HG03442 (cell line): Measurements from ENCODE around the gene NEGR1.

Experiments
- ATAC-seq: cut with Tn5 transposase; IDR thresholded peaks from one replicate; pipeline ENCODE4 v1.9.1; 2021; ENCODE audit warnings: mild to moderate bottlenecking, moderate library complexity; ENCODE audit not compliant: unreplicated experiment

The NEGR1 gene

DNA sequence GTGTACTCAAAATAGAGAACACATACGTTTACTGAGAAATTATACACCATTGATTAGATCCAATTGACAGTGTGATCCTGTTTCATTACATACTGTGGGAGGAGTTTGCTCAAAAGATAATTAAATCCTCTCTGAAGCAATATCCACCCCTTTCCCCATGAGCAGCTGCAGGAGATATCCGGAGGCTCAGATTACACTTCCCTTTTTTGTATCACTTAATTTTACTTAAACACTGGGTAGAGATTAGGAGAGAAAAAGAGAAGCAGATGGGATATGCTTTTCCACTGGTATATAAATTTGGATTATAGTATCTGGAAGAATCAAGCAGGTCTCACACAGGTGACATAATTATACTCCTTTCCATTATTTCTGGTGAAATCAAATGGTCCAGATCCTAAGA, 868.2 kb downstream of the NEGR1 start:
- no peak for ATAC-seq

GRCh38 chr1:71413441-71414175, 868.7 kb downstream of the NEGR1 start:
- ATAC-seq, result no peak

- no peak for ATAC-seq
These were observed 882.3 kb downstream of the NEGR1 start for GRCh38 chr1:71400050-71400449.

GRCh38 chr1:71399594-71399993, 882.7 kb downstream of the NEGR1 start:
- ATAC-seq, result no peak

DNA sequence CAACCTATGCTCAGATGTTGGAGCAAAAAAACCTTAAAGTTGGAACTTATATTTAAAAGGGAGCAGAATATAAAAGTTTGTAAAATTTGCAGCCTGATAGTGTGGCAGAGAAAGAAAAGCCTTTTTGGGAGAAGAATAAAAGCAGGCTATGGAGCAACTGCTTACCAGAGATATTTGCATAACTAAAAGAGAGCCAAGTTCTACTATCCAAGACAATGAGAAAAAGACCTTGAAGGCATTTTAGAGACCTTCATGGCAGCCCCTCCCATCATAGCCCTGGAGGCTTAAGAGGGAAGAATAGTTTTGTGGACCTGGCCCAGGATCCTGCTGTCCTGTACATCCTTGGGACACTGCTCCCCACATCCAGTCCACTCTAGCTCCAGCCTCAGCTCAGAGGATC, 889.0 kb downstream of the NEGR1 start:
- ATAC-seq, result no peak

DNA sequence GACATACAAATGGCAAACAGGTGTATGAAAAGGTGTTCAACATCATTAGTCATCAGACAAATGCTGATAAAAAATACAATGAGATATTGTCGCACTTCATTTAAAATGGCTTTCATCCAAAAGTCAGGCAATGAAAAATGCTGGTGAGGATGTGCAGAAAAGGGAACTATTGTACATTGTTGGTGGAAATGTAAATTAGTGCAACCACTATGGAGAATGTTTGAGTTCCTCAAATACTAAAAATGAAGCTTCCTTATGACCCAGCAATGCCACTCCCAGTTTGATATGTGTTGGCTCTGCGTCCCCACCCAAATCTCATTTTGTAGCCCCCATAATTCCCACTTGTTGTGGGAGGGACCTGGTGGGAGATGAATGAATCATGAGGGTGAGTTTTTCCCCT, 891.8 kb downstream of the NEGR1 start:
- no peak for ATAC-seq

DNA sequence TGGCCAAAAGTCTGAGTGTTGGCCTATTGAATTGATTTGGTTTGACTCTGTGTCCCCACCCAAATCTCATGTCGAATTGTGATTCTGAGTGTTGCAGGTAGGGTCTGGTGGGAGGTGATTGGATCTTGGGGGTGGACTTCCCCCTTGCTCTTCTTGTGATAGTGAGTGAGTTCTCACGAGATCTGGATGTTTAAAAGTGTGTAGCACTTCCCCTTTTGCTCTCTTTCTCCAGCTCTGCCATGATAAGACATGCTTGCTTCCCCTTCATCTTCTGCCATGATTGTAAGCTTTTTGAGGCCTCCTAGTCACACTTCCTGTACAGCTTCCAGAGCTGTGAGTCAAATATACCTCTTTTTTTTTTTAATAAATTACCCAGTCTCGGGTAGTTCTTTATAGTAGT, 904.5 kb downstream of the NEGR1 start:
- no peak for ATAC-seq

DNA sequence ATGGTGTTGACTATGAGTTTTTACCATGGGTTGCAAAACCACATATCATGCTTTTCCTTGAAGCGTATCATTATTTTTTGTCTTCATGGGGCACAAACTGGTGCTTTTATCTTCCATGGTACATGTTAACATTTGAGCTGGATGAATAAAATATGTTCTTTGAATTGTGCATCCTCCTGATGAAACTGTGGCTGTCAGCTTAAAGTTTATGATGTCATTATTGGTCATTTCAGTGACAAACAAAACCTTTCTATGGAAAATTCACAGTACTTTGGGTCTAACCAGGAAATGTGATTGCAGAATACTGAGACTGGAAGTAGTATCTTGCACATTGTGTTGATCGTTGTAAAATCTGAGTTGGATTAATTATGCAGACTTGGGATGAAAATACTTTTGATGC, 909.8 kb downstream of the NEGR1 start:
- ATAC-seq, result no peak

- no peak for ATAC-seq
These were observed 910.8 kb downstream of the NEGR1 start for GRCh38 chr1:71371581-71371980.

- ATAC-seq, result no peak
These were observed 918.1 kb downstream of the NEGR1 start for GRCh38 chr1:71364236-71364635.

DNA sequence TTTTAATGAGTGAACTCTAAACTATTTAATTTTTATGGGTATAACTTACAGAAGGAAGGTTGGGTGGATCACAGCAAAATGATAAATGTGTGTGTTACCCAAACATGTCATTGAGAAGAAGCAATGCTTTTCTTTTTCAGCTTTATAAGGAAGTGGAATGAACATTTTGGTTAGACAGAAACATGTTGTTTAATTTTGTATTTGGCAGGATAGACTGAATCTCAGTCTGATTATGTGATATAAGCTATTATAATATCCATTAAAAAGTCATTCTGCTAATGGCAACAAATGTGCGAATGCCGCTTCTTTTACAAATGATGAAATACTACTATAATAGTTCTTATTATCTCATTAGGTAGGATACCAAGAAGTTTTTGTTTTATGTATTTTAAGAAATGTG, 919.6 kb downstream of the NEGR1 start:
- ATAC-seq, result no peak

GRCh38 chr1:71362076-71362475, 920.3 kb downstream of the NEGR1 start:
- no peak for ATAC-seq

DNA sequence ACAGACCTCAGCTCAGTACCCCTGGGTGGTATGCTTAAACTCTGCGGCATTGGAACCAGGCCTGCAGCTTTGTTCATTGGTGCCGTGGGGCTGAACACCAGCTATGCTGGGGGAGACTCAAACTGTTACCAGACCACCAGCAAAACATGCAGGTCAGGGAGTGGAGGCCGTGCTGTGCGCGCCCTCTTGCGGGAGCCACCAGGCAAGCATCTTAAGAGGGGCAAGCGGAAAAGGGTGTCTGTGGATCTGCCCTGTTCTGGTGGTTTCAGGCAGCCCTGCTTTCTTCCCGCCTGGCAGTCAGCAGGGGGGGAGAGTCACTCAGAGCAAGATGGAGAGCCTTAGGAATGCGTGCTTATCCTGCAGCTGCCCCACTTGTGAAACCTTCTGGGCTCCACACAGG, 924.6 kb downstream of the NEGR1 start:
- ATAC-seq, result no peak

DNA sequence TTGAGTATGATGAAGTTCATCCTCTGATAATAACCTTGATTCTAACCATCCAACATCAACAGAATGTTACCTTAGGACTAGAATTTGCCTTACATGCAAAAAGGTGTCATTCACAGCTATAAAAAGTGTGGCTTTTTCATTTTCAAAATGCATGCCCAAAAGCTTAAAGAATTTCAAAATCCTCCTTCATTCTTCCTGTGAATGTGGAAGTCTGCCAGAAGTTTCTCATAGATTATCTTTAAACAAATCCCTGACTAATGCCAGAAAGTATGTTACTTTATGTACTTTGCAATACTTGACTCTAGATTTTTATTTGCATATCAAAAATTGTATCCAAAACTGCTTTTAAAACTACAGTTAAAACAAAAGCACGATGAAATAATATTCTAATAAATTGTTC, 930.9 kb downstream of the NEGR1 start:
- ATAC-seq, result no peak

- no peak for ATAC-seq
These were observed 931.5 kb downstream of the NEGR1 start for GRCh38 chr1:71350805-71351204.

- no peak for ATAC-seq
These were observed 932.0 kb downstream of the NEGR1 start for GRCh38 chr1:71350330-71350729.
